HepG2 (cell line): ENCODE results near the gene NMNAT1. TPM values are rescaled to one million over a fixed set of nuclear protein-coding genes. Genes with fewer than 3 reads are reported as not detected.

ENCODE experiments used
- ATF3 ChIP-seq: sonication (generic); formaldehyde crosslinking; IDR thresholded peaks from 2 replicates; pipeline ENCODE4 v1.4.0; 2020; ENCODE audit warnings: missing genetic modification reagents
- FOXC1 ChIP-seq: sonication (generic); formaldehyde crosslinking; IDR thresholded peaks from 2 replicates; pipeline ENCODE4 v1.8.0; 2022; ENCODE audit warnings: mild to moderate bottlenecking, missing genetic modification reagents, borderline replicate concordance
- GATAD1 ChIP-seq: IDR thresholded peaks from 2 replicates; pipeline ENCODE4 v1.6.1; 2016; ENCODE audit warnings: missing genetic modification reagents, missing compliant biosample characterization
- MAFG ChIP-seq: sonication (generic); formaldehyde crosslinking; IDR thresholded peaks from 2 replicates; pipeline ENCODE4 v1.5.1; 2020; ENCODE audit warnings: mild to moderate bottlenecking, missing genetic modification reagents
- MBNL3 ChIP-seq: fragments of 250-450 bp; sonication (Bioruptor Pico); conservative IDR thresholded peaks from 2 replicates; pipeline ENCODE4 v1.8.0; 2022; ENCODE audit warnings: mild to moderate bottlenecking, inconsistent platforms
- MTA1 ChIP-seq: sonication (generic); formaldehyde crosslinking; IDR thresholded peaks from 2 replicates; pipeline ENCODE4 v1.4.0; 2020; ENCODE audit warnings: missing genetic modification reagents, mild to moderate bottlenecking, borderline replicate concordance
- NBN ChIP-seq: fragments of 450-650 bp; conservative IDR thresholded peaks from 2 replicates; pipeline ENCODE4 v1.6.1; 2017
- PHF5A ChIP-seq: IDR thresholded peaks from one replicate; pipeline ENCODE4 v1.6.1; 2018; ENCODE audit warnings: low read depth, missing genetic modification reagents; ENCODE audit not compliant: unreplicated experiment
- PRMT3 ChIP-seq: sonication (generic); formaldehyde crosslinking; IDR thresholded peaks from 2 replicates; pipeline ENCODE4 v1.8.1; 2022; ENCODE audit warnings: low read depth, mild to moderate bottlenecking, moderate library complexity, missing genetic modification reagents, borderline replicate concordance
- RAD21 ChIP-seq: fragments of 450-650 bp; formaldehyde crosslinking; IDR thresholded peaks from 2 replicates; pipeline ENCODE4 v1.5.0; 2020; ENCODE audit warnings: mild to moderate bottlenecking
- SIN3A ChIP-seq: IDR thresholded peaks from 2 replicates; pipeline ENCODE4 v1.6.1; 2011; ENCODE audit warnings: low read depth, mild to moderate bottlenecking, control low read depth, low read length, borderline replicate concordance
- U2AF1 ChIP-seq: fragments of 200-400 bp; formaldehyde crosslinking; optimal IDR thresholded peaks from 2 replicates; pipeline ENCODE3; 2017; ENCODE audit warnings: mild to moderate bottlenecking, low read depth, low read length
- ZBTB20 ChIP-seq: sonication (generic); formaldehyde crosslinking; IDR thresholded peaks from 2 replicates; pipeline ENCODE4 v1.8.1; 2023; ENCODE audit warnings: missing genetic modification reagents, low read depth, mild to moderate bottlenecking, borderline replicate concordance
- ZFP36L1 ChIP-seq: sonication (generic); formaldehyde crosslinking; IDR thresholded peaks from 2 replicates; pipeline ENCODE4 v1.8.0; 2022; ENCODE audit warnings: mild to moderate bottlenecking, missing genetic modification reagents, moderate library complexity
- ZNF232 ChIP-seq: sonication (generic); formaldehyde crosslinking; IDR thresholded peaks from 2 replicates; pipeline ENCODE4 v1.4.0; 2020; ENCODE audit warnings: missing genetic modification reagents, borderline replicate concordance
- ZNF382 ChIP-seq: sonication (generic); formaldehyde crosslinking; IDR thresholded peaks from 2 replicates; pipeline ENCODE4 v1.5.0; 2020; ENCODE audit warnings: missing genetic modification reagents, mild to moderate bottlenecking, borderline replicate concordance
- ZNF563 ChIP-seq: sonication (generic); formaldehyde crosslinking; IDR thresholded peaks from 2 replicates; pipeline ENCODE4 v1.8.0; 2022; ENCODE audit warnings: mild to moderate bottlenecking, moderate library complexity, missing genetic modification reagents
- ZNF609 ChIP-seq: sonication (generic); formaldehyde crosslinking; IDR thresholded peaks from 2 replicates; pipeline ENCODE4 v1.4.0; 2020; ENCODE audit warnings: mild to moderate bottlenecking, missing genetic modification reagents, borderline replicate concordance
- ZNF75D ChIP-seq: sonication (generic); formaldehyde crosslinking; IDR thresholded peaks from 2 replicates; pipeline ENCODE4 v1.8.1; 2023; ENCODE audit warnings: missing genetic modification reagents, mild to moderate bottlenecking, borderline replicate concordance
- ZNF841 ChIP-seq: sonication (generic); formaldehyde crosslinking; IDR thresholded peaks from 2 replicates; pipeline ENCODE4 v1.8.1; 2023; ENCODE audit warnings: missing genetic modification reagents, borderline replicate concordance
- polyA plus RNA-seq, 8 experiments: library from polyadenylated mRNA; depleted of rRNA in 3 of 8; stranded (reverse) in 7 of 8; unstranded in 1 of 8; fragments of >200 nt; fragmentation: Illumina TruSeq in 4 of 8; extraction: Trizol in 4 of 8; gene quantifications; 2 replicates each; pipeline versions ENCODE4 v1.2.1 to v1.2.3, GENCODE V29; 2011 to 2016; ENCODE audit warnings: low read depth in 4 of 8, missing spikeins in 1 of 8, mixed read lengths in 1 of 8; ENCODE audit not compliant: insufficient read depth in 1 of 8
- total RNA-seq, 5 experiments: library from RNA; depleted of rRNA; stranded (reverse); fragments of >200 nt; fragmentation: Illumina TruSeq; extraction: Trizol; gene quantifications; 2 replicates each; pipeline ENCODE4 v1.2.3, GENCODE V29; 2016; ENCODE audit warnings: low read depth in 1 of 5
- TF ChIP-seq, protein P1 (sequence below): sonication (generic); formaldehyde crosslinking; conservative IDR thresholded peaks from 2 replicates; pipeline ENCODE4 v1.4.0; 2020; ENCODE audit warnings: missing genetic modification reagents

NMNAT1 gene
- total and polyA plus RNA-seq, 2 of the 13 experiments (the other 11 are each of a cell fraction or from before 2014, with no cell fraction given) = 5.6 to 12.2 TPM

GRCh38 chr1:9942939-9943788 lies at the start of gene NMNAT1, which contains the start of gene LZIC (continued):
- peak; percentile 86; the same call in 1 of the 2 replicates for TF ChIP-seq SIN3A
- peak; percentile 36; the same call in 1 of the 2 replicates for TF ChIP-seq ATF3
- TF ChIP-seq GATAD1 (CRISPR knock-in tag) = peak; percentile 99
- TF ChIP-seq ZNF609 = no peak; the same call in 1 of the 2 replicates
- no peak for TF ChIP-seq NBN
- peak; percentile 90 for TF ChIP-seq ZBTB20
- TF ChIP-seq MAFG (CRISPR knock-in tag) = no peak
- peak; percentile 83 for TF ChIP-seq MTA1 (CRISPR knock-in tag)
- peak; percentile 92; the same call in 1 of the 2 replicates for TF ChIP-seq FOXC1 (CRISPR knock-in tag)
- no peak for TF ChIP-seq MBNL3 (CRISPR knock-in tag)
- TF ChIP-seq ZNF232 (CRISPR knock-in tag) = peak; percentile 92; the same call in 1 of the 2 replicates
- TF ChIP-seq ZFP36L1 (CRISPR knock-in tag) = 0 out of 2 replicates have a peak, but pooled peaks have one; percentile 74
- no peak for TF ChIP-seq PHF5A (CRISPR knock-in tag)
- TF ChIP-seq RAD21 = peak; percentile 68
- peak; percentile 54 for TF ChIP-seq U2AF1
- TF ChIP-seq ZNF563 (CRISPR knock-in tag) = peak; percentile 68; the same call in 1 of the 2 replicates
- TF ChIP-seq, protein P1, sequence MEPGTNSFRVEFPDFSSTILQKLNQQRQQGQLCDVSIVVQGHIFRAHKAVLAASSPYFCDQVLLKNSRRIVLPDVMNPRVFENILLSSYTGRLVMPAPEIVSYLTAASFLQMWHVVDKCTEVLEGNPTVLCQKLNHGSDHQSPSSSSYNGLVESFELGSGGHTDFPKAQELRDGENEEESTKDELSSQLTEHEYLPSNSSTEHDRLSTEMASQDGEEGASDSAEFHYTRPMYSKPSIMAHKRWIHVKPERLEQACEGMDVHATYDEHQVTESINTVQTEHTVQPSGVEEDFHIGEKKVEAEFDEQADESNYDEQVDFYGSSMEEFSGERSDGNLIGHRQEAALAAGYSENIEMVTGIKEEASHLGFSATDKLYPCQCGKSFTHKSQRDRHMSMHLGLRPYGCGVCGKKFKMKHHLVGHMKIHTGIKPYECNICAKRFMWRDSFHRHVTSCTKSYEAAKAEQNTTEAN = peak; percentile 60; the same call in 1 of the 2 replicates
- no peak for TF ChIP-seq ZNF841 (CRISPR knock-in tag)
- no peak; the same call in 1 of the 2 replicates for TF ChIP-seq PRMT3 (CRISPR knock-in tag)
- no peak for TF ChIP-seq ZNF382 (CRISPR knock-in tag)
- TF ChIP-seq ZNF75D (CRISPR knock-in tag) = no peak; the same call in 1 of the 2 replicates
